ENCODE results near the gene PDZD8. TPM values are rescaled to one million over a fixed set of nuclear protein-coding genes. Genes with fewer than 3 reads are reported as not detected.
"Not testable (repeated sequence)": the region's sequence is repeated elsewhere in the genome, so short reads cannot be mapped to it uniquely, and the experiment has no call there.

Gene PDZD8
- total RNA-seq, 1 donor, result 46.9 TPM

GRCh38 chr10:117298219-117298618, 77.0 kb downstream of the PDZD8 start:
- DNase-seq (ENCODE audit: low read depth in 2 of 3, low spot score in 2 of 3), result no peak

DNA sequence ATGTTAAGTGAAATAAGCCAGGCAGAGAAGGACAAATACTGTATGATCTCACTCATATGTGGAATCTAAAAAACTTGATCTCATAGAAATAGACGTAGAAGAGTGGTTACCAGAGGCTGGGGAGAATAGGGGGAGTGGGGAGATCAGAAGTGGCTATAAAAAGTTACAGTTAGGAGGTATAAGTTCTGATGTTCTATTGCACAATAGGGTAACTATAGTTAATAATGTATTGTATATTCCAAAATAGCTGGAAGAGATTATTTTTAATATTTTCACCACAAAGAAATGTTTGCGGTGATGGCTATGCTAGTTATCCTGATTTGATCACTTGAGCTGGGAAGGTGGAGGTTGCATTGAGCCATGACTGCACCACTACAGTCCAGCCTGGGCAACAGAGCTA, 80.5 kb downstream of the PDZD8 start:
- no peak for DNase-seq (ENCODE audit: low read depth in 2 of 3, low spot score in 2 of 3)

DNA sequence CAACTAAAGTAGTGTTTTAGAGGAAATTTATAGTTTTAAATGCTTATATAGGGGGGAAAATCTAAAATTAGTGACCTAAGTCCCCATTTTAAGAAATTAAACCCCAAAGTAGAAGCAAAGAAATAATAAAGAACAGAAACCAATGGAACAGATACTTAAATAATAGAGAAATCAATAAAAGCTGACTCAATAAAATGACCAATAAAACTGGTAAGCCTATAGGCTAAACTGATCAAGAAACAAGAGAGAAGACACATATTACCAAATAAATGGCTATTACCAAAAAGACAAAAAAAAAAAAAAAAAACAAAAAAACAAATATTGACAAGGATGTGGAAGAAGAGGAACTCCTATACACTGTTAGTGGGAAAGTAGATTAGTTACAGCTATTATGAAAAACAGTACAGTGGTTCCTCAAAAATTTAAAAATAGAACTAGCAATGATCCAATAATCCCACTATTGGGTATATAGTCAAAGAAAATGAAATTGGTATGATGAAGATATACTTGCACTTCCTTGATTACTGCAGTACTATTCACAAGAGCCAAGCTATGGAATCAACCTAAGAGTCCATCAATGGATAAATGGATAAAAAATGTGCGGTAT, 81.1 kb downstream of the PDZD8 start:
- DNase-seq (ENCODE audit: low read depth in 2 of 3, low spot score in 2 of 3), result no peak

- DNase-seq (ENCODE audit: low read depth in 2 of 3, low spot score in 2 of 3), result not testable (repeated sequence)
Observed at GRCh38 chr10:117290872-117291271, 84.4 kb downstream of the PDZD8 start.

GRCh38 chr10:117284716-117285494, 90.3 kb downstream of the PDZD8 start:
- DNase-seq (ENCODE audit: low read depth in 2 of 3, low spot score in 2 of 3), result peak in 1 of 3 donors; percentile 16

DNA sequence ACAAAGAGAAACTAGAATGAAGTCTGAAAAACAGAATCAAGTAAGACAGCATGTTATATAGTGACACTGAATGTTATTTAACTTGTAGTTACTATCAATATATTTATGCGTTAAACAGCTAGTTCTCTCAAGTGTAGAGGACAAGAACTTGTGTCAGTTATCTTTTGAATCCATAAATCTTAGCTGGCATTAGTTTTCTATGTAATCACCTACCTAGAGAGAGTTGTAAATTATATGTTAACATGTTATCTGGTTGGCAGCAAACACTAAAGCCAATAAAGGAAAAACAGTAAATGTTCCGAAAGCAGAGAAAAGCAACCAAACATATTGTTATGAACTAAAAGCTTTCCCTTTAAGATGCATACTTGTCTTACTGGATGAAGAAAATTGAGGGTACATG, 97.6 kb downstream of the PDZD8 start:
- DNase-seq (ENCODE audit: low read depth in 2 of 3, low spot score in 2 of 3), result no peak

DNA sequence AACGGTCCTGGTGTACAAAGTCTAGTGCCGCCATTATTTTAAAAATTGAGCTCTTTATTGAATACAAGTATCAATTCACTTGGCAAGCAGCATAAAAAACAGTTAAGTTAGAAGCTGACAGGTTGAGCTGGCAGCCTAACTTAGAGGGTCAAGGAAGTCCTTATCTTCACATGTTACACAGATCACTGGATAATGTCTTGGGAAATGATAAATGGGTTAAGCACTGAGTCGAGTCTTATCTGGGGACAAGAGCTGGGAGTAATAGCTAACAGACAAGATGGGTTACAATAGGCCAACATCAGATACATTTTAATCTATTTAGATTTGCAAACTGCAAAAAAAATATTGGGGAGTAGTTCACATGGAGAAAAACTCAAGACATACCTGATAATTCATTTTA, 100.1 kb downstream of the PDZD8 start:
- no peak for DNase-seq (ENCODE audit: low read depth in 2 of 3, low spot score in 2 of 3)

- DNase-seq (ENCODE audit: low read depth in 2 of 3, low spot score in 2 of 3), result no peak
Observed at GRCh38 chr10:117274509-117274908, 100.7 kb downstream of the PDZD8 start.

DNA sequence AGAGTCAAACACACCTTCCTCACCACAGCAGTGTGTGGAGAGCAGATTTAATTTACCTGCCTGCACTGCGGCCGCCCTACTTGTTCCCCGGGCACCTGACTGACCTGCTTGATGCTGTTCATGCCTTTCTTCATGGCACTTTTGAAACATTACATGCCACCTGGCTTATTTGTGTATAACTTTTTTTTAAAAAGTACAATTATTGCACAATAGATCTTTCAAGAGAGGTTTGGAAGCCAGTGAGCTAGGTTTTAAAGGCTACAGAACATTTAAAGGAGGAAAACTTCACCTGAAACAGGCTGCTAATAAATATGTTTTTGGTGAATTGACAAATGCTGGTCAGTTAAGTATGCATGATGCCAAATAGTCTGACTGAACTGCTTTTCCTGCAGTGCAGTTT, 101.3 kb downstream of the PDZD8 start:
- DNase-seq (ENCODE audit: low read depth in 2 of 3, low spot score in 2 of 3), result no peak

GRCh38 chr10:117272195-117273076, 102.8 kb downstream of the PDZD8 start:
- DNase-seq (ENCODE audit: low read depth in 2 of 3, low spot score in 2 of 3), result no peak

DNA sequence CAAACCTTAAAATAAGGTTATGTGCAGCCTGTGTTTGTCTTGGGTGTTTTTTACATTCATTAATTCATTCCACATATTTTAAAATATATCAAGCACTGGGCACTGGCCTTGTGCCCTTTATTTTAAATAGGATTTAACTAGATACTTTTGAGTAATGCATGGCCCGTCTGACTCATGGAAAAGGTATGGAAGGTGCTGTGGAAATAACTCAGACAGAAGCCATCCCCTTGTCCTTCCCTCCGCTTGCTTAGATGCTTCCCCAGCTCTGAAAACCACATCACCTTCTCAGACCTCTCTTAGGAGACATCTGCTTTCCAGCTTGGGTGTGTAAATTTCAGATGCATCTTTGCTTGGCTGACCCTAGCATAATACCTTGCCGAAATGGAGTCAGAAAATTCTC, 103.8 kb downstream of the PDZD8 start:
- DNase-seq (ENCODE audit: low read depth in 2 of 3, low spot score in 2 of 3), result no peak

DNA sequence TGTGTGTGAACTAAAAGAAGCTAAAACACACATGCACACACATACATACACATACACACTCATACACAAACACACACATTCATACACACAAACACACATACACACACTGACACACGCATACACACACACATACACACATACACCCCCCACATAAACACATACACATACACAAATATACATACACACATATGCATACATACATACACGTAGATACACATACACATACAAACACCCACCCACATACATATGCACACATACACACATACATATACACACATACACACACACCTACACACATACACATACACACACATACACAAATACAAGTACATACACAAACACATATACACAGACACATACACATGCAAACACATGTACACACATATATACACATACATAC, 106.3 kb downstream of the PDZD8 start:
- DNase-seq (ENCODE audit: low read depth in 2 of 3, low spot score in 2 of 3), result no peak

DNA sequence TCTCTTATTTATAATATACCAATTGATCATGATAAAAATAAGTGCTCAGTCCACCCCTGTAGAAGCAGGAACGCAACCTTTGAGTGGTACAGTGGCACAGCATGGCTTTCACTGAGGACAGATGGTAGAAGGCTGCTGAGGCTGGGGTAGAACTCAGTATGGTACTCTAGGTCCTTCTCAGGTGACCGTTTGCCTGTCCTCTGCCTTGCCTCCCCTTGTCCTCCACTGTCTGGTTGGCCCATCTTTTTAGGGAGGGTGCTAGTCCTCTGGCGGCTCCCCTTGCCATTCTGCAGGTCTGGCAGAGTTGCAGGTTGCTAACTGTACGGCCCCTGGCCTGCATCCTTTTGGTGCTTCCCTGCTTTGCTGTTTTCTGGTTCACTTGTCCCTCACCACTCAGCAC, 107.0 kb downstream of the PDZD8 start:
- DNase-seq (ENCODE audit: low read depth in 2 of 3, low spot score in 2 of 3), result no peak

DNA sequence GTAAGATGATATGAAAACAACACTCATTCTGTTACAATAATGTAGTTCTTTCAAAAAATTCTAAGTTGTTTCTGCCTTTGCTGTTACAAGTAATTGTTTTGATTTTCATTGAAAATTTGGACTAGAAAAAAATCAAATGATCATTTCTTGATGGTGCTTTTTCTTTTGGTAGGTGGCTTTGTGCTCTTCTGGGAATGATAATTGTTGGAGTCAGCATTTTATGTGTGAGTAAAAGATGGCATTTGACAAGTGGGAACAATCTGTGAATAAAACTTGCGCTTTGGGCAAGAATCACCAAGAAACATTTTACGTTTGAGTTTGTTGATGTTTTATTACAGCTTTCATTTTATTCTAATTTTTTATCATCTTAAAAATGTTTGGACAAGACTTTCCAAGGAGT, 108.4 kb downstream of the PDZD8 start:
- no peak for DNase-seq (ENCODE audit: low read depth in 2 of 3, low spot score in 2 of 3)

DNA sequence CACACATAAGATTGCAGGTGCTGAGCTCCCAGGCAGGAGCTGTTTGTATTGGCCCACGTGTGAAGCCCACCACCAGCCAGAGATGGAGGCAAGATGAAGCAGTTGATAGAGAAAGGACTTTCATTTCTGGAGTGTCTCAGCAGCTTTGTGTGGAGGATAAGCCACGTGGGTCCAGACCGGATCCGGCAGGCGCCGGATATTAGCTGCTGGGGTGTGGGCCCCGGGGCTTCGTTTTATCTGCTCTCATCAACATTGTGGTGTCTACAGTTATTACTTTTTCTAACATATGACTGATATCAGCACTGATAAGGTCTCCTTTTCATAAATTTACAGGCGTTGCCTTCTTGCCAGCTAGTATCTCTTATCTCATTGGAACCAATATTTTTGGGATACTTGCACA, 108.8 kb downstream of the PDZD8 start:
- DNase-seq (ENCODE audit: low read depth in 2 of 3, low spot score in 2 of 3), result no peak

GRCh38 chr10:117264782-117265181, 110.5 kb downstream of the PDZD8 start:
- DNase-seq (ENCODE audit: low read depth in 2 of 3, low spot score in 2 of 3), result no peak

- peak in 1 of 3 donors; percentile 14 for DNase-seq (ENCODE audit: low read depth in 2 of 3, low spot score in 2 of 3)
Observed at GRCh38 chr10:117262903-117263293, 112.3 kb downstream of the PDZD8 start.

DNA sequence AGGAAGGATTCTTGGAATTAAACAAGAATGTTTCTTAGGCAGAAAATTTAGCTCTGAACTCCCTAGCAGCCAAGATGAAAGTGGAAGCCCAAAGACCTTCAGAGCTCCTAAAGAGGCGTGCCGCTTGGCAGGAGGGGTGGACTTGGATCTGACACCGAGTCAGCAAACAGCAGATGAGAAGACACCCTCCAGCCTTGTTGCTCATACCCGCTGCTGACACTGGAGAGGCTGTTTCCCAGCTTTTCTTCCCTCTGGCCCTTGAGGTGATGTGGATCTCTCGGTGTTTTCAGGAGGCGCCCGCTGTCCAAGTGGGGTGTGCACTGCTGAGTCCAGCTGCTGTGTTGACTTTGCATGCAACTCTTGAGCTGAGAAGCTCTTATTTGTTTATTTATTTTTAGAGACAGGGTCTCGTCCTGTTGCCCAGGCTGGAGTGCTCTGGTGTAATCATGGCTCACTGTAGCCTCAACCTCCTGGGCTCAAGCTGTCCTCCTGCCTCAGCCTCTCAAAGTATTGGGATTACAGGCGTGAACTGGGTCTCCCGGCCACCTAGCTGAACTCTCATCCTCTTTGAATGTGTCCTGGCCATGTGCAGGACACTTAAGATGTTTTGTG, 112.8 kb downstream of the PDZD8 start:
- DNase-seq (ENCODE audit: low read depth in 2 of 3, low spot score in 2 of 3), result no peak

DNA sequence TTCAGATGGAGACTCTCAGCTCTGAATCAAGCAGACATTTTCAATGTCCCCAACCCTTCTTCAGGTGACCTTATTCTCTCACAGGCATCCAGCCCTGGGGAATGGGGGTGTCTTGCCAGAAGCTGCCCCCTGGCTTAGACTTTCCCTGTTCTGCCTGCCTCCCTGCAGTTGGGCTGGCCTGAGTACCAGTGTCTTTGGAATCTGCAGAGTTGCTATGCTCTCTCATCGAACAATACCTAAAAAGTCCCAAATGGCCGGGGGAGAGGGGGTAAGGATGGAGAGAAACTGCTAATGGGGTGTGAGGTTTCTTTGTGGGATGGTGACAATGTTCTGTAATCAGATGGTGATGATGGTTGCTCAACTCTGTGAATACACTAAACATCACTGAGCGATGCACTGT, 113.7 kb downstream of the PDZD8 start:
- no peak for DNase-seq (ENCODE audit: low read depth in 2 of 3, low spot score in 2 of 3)

- peak in 1 of 3 donors; percentile 11 for DNase-seq (ENCODE audit: low read depth in 2 of 3, low spot score in 2 of 3)
Observed at GRCh38 chr10:117260084-117260483, 115.2 kb downstream of the PDZD8 start.

- peak in 1 of 3 donors; percentile 18 for DNase-seq (ENCODE audit: low read depth in 2 of 3, low spot score in 2 of 3)
Observed at GRCh38 chr10:117259279-117259678, 116.0 kb downstream of the PDZD8 start.
